Measurements from ENCODE around the gene CARD8.
A peak's percentile ranks its signal among the peaks of the same experiment; 100 is the strongest.

Gene CARD8

GRCh38 chr19:48284896-48285295 lies 29.2 kb upstream of the CARD8 start:
- Histone ChIP-seq H3K9me3 (ENCODE audit: control insufficient read depth, low read length) (no peaks in the 10 kb centered on the region), H3K36me3 (ENCODE audit: control insufficient read depth, insufficient read depth, low read length) (no peaks in the 10 kb centered on the region), H3K79me2 (no peaks in the 10 kb centered on the region), H3K27ac (no peak overlapping the region), H3K4me1 (peaks cover 2% of the 10 kb centered on the region), H3K27me3 (ENCODE audit: control insufficient read depth, insufficient read depth, low read length) (no peaks in the 10 kb centered on the region), H3K9ac (no peak overlapping the region), H2AFZ (peak overlapping the region; percentile 35), H3K4me3 (ENCODE audit: low read depth, low read length) (no peak overlapping the region), H3K4me2 (ENCODE audit: low read length) (no peak overlapping the region)
- no peak for TF ChIP-seq CTCF (IDR thresholded peaks at IDR 0.05)

GRCh38 chr19:48283908-48284307 lies 28.2 kb upstream of the CARD8 start:
- Histone ChIP-seq H3K9ac (no peak overlapping the region), H3K4me1 (peaks cover 2% of the 10 kb centered on the region), H3K27ac (no peak overlapping the region), H3K9me3 (ENCODE audit: control insufficient read depth, low read length) (no peaks in the 10 kb centered on the region), H3K79me2 (no peaks in the 10 kb centered on the region), H3K27me3 (ENCODE audit: control insufficient read depth, insufficient read depth, low read length) (no peaks in the 10 kb centered on the region), H3K4me3 (ENCODE audit: low read depth, low read length) (no peak overlapping the region), H3K36me3 (ENCODE audit: control insufficient read depth, insufficient read depth, low read length) (no peaks in the 10 kb centered on the region), H2AFZ (no peak overlapping the region), H3K4me2 (ENCODE audit: low read length) (no peak overlapping the region)
- no peak for TF ChIP-seq CTCF (IDR thresholded peaks at IDR 0.05)

GRCh38 chr19:48279747-48280146 lies 24.0 kb upstream of the CARD8 start:
- no peak overlapping the region for H3K9ac ChIP-seq
- no peak overlapping the region for H3K4me2 ChIP-seq (ENCODE audit: low read length)
- no peaks in the 10 kb centered on the region for H3K79me2 ChIP-seq
- H3K36me3 ChIP-seq (ENCODE audit: control insufficient read depth, insufficient read depth, low read length): no peaks in the 10 kb centered on the region
- TF ChIP-seq CTCF (IDR thresholded peaks at IDR 0.05): no peak
- H3K27me3 ChIP-seq (ENCODE audit: control insufficient read depth, insufficient read depth, low read length): no peaks in the 10 kb centered on the region
- no peak overlapping the region for H3K4me3 ChIP-seq (ENCODE audit: low read depth, low read length)
- H3K27ac ChIP-seq: no peak overlapping the region
- no peaks in the 10 kb centered on the region for H3K4me1 ChIP-seq
- no peaks in the 10 kb centered on the region for H3K9me3 ChIP-seq (ENCODE audit: control insufficient read depth, low read length)
- H2AFZ ChIP-seq: no peak overlapping the region

- Histone ChIP-seq H3K9me3 (ENCODE audit: control insufficient read depth, low read length) (no peaks in the 10 kb centered on the region), H3K4me3 (ENCODE audit: low read depth, low read length) (no peak overlapping the region), H3K4me2 (ENCODE audit: low read length) (no peak overlapping the region), H3K79me2 (no peaks in the 10 kb centered on the region), H3K27ac (no peak overlapping the region), H3K27me3 (ENCODE audit: control insufficient read depth, insufficient read depth, low read length) (no peaks in the 10 kb centered on the region), H3K9ac (no peak overlapping the region), H2AFZ (no peak overlapping the region), H3K4me1 (no peaks in the 10 kb centered on the region), H3K36me3 (ENCODE audit: control insufficient read depth, insufficient read depth, low read length) (no peaks in the 10 kb centered on the region)
- no peak for TF ChIP-seq CTCF (IDR thresholded peaks at IDR 0.05)
Measured at GRCh38 chr19:48274938-48275337, 19.2 kb upstream of the CARD8 start.

- no peaks in the 10 kb centered on the region for H3K27me3 ChIP-seq (ENCODE audit: control insufficient read depth, insufficient read depth, low read length)
- H3K9ac ChIP-seq: no peak overlapping the region
- no peaks in the 10 kb centered on the region for H3K36me3 ChIP-seq (ENCODE audit: control insufficient read depth, insufficient read depth, low read length)
- H3K4me1 ChIP-seq: no peaks in the 10 kb centered on the region
- no peak overlapping the region for H3K4me2 ChIP-seq (ENCODE audit: low read length)
- TF ChIP-seq CTCF (IDR thresholded peaks at IDR 0.05): no peak
- no peak overlapping the region for H3K4me3 ChIP-seq (ENCODE audit: low read depth, low read length)
- no peaks in the 10 kb centered on the region for H3K79me2 ChIP-seq
- no peak overlapping the region for H2AFZ ChIP-seq
- no peaks in the 10 kb centered on the region for H3K9me3 ChIP-seq (ENCODE audit: control insufficient read depth, low read length)
- H3K27ac ChIP-seq: no peak overlapping the region
Measured at GRCh38 chr19:48274173-48274572, 18.5 kb upstream of the CARD8 start.
